SK-N-SH (cell line): ENCODE results near the gene AMMECR1L. TPM values are rescaled to one million over a fixed set of nuclear protein-coding genes. Genes with fewer than 3 reads are reported as not detected.

ENCODE experiments used
- CTCF ChIA-PET: fragments of 300-600, 350-600 bp; formaldehyde crosslinking; extraction: SDS; loops from one replicate; lab custom pipeline; 2021; lab: Yijun Ruan, JAX
- POLR2A ChIA-PET: fragments of 350-600 bp; sonication (Branson Sonifier 250); formaldehyde crosslinking; extraction: SDS; loops from one replicate; lab custom pipeline; 2020; ENCODE audit warnings: antibody characterized with exemption, inconsistent platforms; lab: Yijun Ruan, JAX
- DNase-seq: peaks from one replicate; pipeline ENCODE4 v3.0.0; 2012
- H2AFZ ChIP-seq: fragments of 200-600 bp; sonication (generic); 2 replicates; pipeline ENCODE4 v1.8.1; 2016; ENCODE audit warnings: antibody characterized with exemption, mild to moderate bottlenecking, low read depth
- H3F3A ChIP-seq: fragments of 200-600 bp; sonication (generic); replicated peaks from 2 replicates; pipeline ENCODE3; 2016; ENCODE audit warnings: antibody characterized with exemption, mild to moderate bottlenecking; ENCODE audit not compliant: insufficient read depth
- H3K27ac ChIP-seq, 2 experiments: fragments of 200-500 bp in 1 of 2; fragments of 200-600 bp in 1 of 2; sonication (Bioruptor generic) in 1 of 2; sonication (generic), shearing (Covaris generic) in 1 of 2; 2 replicates each; pipeline versions ENCODE4 v1.5.1 to v1.6.1; 2014 to 2016; ENCODE audit warnings: low read depth in 2 of 2, inconsistent platforms in 1 of 2, low read length in 1 of 2, mild to moderate bottlenecking in 1 of 2, mixed read lengths in 1 of 2
- H3K27me3 ChIP-seq: fragments of 200-600 bp; sonication (generic), shearing (Covaris generic); 2 replicates; pipeline ENCODE4 v1.6.1; 2016; ENCODE audit warnings: mixed run types; ENCODE audit not compliant: insufficient read depth
- H3K36me3 ChIP-seq, 2 experiments: fragments of 200-500 bp in 1 of 2; fragments of 200-600 bp in 1 of 2; sonication (Bioruptor generic) in 1 of 2; sonication (generic) in 1 of 2; replicated peaks in 1 of 2; 2 replicates each; pipeline versions ENCODE3 to v1.5.1; 2014 to 2016; ENCODE audit warnings: low read length in 1 of 2, mild to moderate bottlenecking in 1 of 2; ENCODE audit not compliant: insufficient read depth in 2 of 2, control insufficient read depth in 1 of 2
- H3K4me1 ChIP-seq, 2 experiments: fragments of 200-500 bp in 1 of 2; fragments of 200-600 bp in 1 of 2; sonication (Bioruptor generic) in 1 of 2; sonication (generic), shearing (Covaris generic) in 1 of 2; 2 replicates each; pipeline versions ENCODE4 v1.5.1 to v1.6.1; 2014 to 2016; ENCODE audit warnings: low read depth in 1 of 2, low read length in 1 of 2, mixed run types in 1 of 2; ENCODE audit not compliant: insufficient read depth in 2 of 2, control insufficient read depth in 1 of 2
- H3K4me2 ChIP-seq: fragments of 200-600 bp; sonication (generic), shearing (Covaris generic); 2 replicates; pipeline ENCODE4 v1.6.1; 2017; ENCODE audit warnings: mixed run types
- H3K4me3 ChIP-seq, 2 experiments: fragments of 200-500 bp in 1 of 2; fragments of 200-600 bp in 1 of 2; sonication (Bioruptor generic) in 1 of 2; sonication (generic), shearing (Covaris generic) in 1 of 2; 2 replicates each; pipeline versions ENCODE4 v1.5.1 to v1.8.1; 2014 to 2016; ENCODE audit warnings: low read depth in 2 of 2, inconsistent platforms in 1 of 2, low read length in 1 of 2, mild to moderate bottlenecking in 1 of 2, mixed read lengths in 1 of 2, moderate library complexity in 1 of 2
- H3K79me2 ChIP-seq: fragments of 200-600 bp; sonication (generic); 2 replicates; pipeline ENCODE4 v1.8.1; 2017; ENCODE audit warnings: mild to moderate bottlenecking; ENCODE audit not compliant: insufficient read depth
- H3K9ac ChIP-seq: fragments of 200-600 bp; sonication (generic); 2 replicates; pipeline ENCODE4 v1.6.1; 2017; ENCODE audit warnings: mixed run types
- H3K9me2 ChIP-seq: fragments of 200-600 bp; sonication (generic); 2 replicates; pipeline ENCODE4 v1.6.1; 2017; ENCODE audit warnings: mixed run types
- H3K9me3 ChIP-seq: fragments of 200-600 bp; sonication (generic); 2 replicates; pipeline ENCODE4 v1.6.1; 2017; ENCODE audit warnings: mixed run types, mild to moderate bottlenecking, moderate library complexity
- H4K20me1 ChIP-seq: fragments of 200-600 bp; sonication (generic); 2 replicates; pipeline ENCODE4 v1.6.1; 2017; ENCODE audit warnings: mild to moderate bottlenecking, mixed run types; ENCODE audit not compliant: insufficient read depth
- CTCF ChIP-seq: fragments of 200-600 bp; sonication (generic); IDR thresholded peaks from 2 replicates; pipeline ENCODE4 v1.6.1; 2017; ENCODE audit warnings: antibody characterized with exemption, mild to moderate bottlenecking, moderate library complexity
- EP300 ChIP-seq, 2 experiments: IDR thresholded peaks; 2 replicates each; pipeline versions ENCODE4 v1.4.0 to v1.6.1; 2012; ENCODE audit warnings: borderline replicate concordance in 1 of 2, low read depth in 1 of 2, low read length in 1 of 2
- EZH2phosphoT487 ChIP-seq: fragments of 200-600 bp; sonication (generic); IDR thresholded peaks from 2 replicates; pipeline ENCODE4 v1.6.1; 2017; ENCODE audit warnings: low read depth, mixed run types, mild to moderate bottlenecking, antibody characterized with exemption, moderate library complexity, borderline replicate concordance
- FOXJ3 ChIP-seq: sonication (generic); formaldehyde crosslinking; IDR thresholded peaks from 2 replicates; pipeline ENCODE4 v1.5.1; 2020; ENCODE audit warnings: mild to moderate bottlenecking, missing genetic modification reagents
- GABPA ChIP-seq: IDR thresholded peaks from 2 replicates; pipeline ENCODE4 v1.4.0; 2012; ENCODE audit warnings: low read depth, mild to moderate bottlenecking
- GATA2 ChIP-seq: sonication (generic); formaldehyde crosslinking; IDR thresholded peaks from 2 replicates; pipeline ENCODE4 v1.5.0; 2020; ENCODE audit warnings: mild to moderate bottlenecking, missing genetic modification reagents
- MXI1 ChIP-seq: IDR thresholded peaks from 2 replicates; pipeline ENCODE4 v1.6.1; 2012; ENCODE audit warnings: mild to moderate bottlenecking, low read depth, low read length, improper control_type of control experiment
- NFIC ChIP-seq: IDR thresholded peaks from 2 replicates; pipeline ENCODE4 v1.4.0; 2012; ENCODE audit warnings: borderline replicate concordance
- POLR2AphosphoS5 ChIP-seq: IDR thresholded peaks from 2 replicates; pipeline ENCODE4 v1.6.1; 2012; ENCODE audit warnings: low read depth, low read length
- RAD21 ChIP-seq: IDR thresholded peaks from 2 replicates; pipeline ENCODE4 v1.6.1; 2012; ENCODE audit warnings: mild to moderate bottlenecking, low read length
- RFX5 ChIP-seq: IDR thresholded peaks from 2 replicates; pipeline ENCODE4 v1.6.1; 2012; ENCODE audit warnings: mild to moderate bottlenecking, improper control_type of control experiment, low read length
- RXRA ChIP-seq: IDR thresholded peaks from 2 replicates; pipeline ENCODE4 v1.4.0; 2012; ENCODE audit warnings: low read depth, mild to moderate bottlenecking, borderline replicate concordance
- TEAD4 ChIP-seq: IDR thresholded peaks from 2 replicates; pipeline ENCODE4 v1.4.0; 2012; ENCODE audit warnings: mild to moderate bottlenecking, borderline replicate concordance; ENCODE audit not compliant: insufficient read depth
- USF1 ChIP-seq: IDR thresholded peaks from 2 replicates; pipeline ENCODE4 v1.4.0; 2012; ENCODE audit warnings: low read depth, borderline replicate concordance
- WGBS: methylation state at CpG from one replicate; pipeline ENCODE4 v1.1.6; 2017; ENCODE audit warnings: low lambda C conversion rate; 5-methylcytosine and 5-hydroxymethylcytosine counted together
- polyA plus RNA-seq, 3 experiments: library from polyadenylated mRNA; depleted of rRNA; stranded (reverse); fragments of >200 nt; gene quantifications; 2 replicates each; pipeline ENCODE4 v1.2.3, GENCODE V29; 2012
- TF ChIP-seq, protein P1 (sequence below): IDR thresholded peaks from 2 replicates; pipeline ENCODE4 v1.4.0; 2012; ENCODE audit warnings: low read depth

Gene AMMECR1L
- polyA plus RNA-seq, 1 of the 3 experiments (the other 2 are of a cell fraction) = 11.0 TPM

GRCh38 chr2:127857265-127857808, 28.4 kb downstream of the AMMECR1L start:
- H3K4me2 ChIP-seq = peak overlapping the region; percentile 81
- TF ChIP-seq USF1 = no peak
- TF ChIP-seq RAD21 = no peak
- TF ChIP-seq GATA2 = no peak
- TF ChIP-seq CTCF = no peak
- TF ChIP-seq NFIC = no peak
- TF ChIP-seq EP300 (IDR thresholded peaks at IDR 0.05; ENCODE audit: borderline replicate concordance in 1 of 2, low read depth in 1 of 2, low read length in 1 of 2) = no peak
- no peak for TF ChIP-seq FOXJ3 (CRISPR knock-in tag)
- no peak for TF ChIP-seq MXI1
- TF ChIP-seq EZH2phosphoT487 = no peak
- no peak for TF ChIP-seq POLR2AphosphoS5
- TF ChIP-seq, protein P1, sequence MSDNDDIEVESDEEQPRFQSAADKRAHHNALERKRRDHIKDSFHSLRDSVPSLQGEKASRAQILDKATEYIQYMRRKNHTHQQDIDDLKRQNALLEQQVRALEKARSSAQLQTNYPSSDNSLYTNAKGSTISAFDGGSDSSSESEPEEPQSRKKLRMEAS = no peak
- peaks cover 56% of the 10 kb centered on the region for H3K79me2 ChIP-seq
- peaks cover 8 to 12% of the 10 kb centered on the region in 2 experiments for H3K36me3 ChIP-seq
- H3F3A ChIP-seq = peaks cover 12% of the 10 kb centered on the region
- H4K20me1 ChIP-seq = peaks cover 41% of the 10 kb centered on the region
- peak; percentile 52 for DNase-seq
- peak overlapping the region; percentile 62 to 81 for H3K27ac ChIP-seq
- peaks cover 5 to 9% of the 10 kb centered on the region in 2 experiments; a peak in 2 of 4 replicates for H3K4me1 ChIP-seq
- H3K9ac ChIP-seq = peak overlapping the region; percentile 83
- peak overlapping the region; percentile 87 to 93 for H3K4me3 ChIP-seq
- no peaks in the 10 kb centered on the region for H3K9me3 ChIP-seq
- no peaks in the 10 kb centered on the region for H3K9me2 ChIP-seq
- H3K27me3 ChIP-seq = no peaks in the 10 kb centered on the region
- ChIA-PET POLR2A (no interaction called here), CTCF (interaction anchor here (0.7 to 1.8 kb wide), 6 partner anchors 10 to 533 kb away, joined by 3 to 5 read pairs (median 3); no protein-coding TSS in a partner anchor)
- WGBS = 3% methylated on average over 18 of the region's 18 CpGs
- H2AFZ ChIP-seq = peak overlapping the region; percentile 80; the same call in 1 of the 2 replicates

DNA sequence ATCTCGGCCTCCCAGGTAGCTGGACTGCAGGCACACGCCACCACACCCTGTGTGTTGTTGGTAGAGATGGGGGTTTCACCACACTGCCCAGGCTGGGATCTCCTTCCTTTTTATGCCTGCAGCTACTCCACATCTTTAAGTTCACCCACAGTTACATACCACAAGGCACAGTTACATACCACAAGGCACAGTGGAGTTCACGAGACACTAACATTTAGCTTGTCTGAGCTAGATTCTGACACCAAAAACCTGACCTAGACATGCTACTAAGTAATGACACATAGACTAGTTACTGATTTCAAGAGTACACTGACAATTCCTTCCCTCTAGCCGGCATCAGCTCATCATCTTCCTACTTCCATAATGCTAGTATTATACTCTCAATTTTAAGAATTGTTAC, 32.1 kb downstream of the AMMECR1L start:
- H3K9me2 ChIP-seq = no peaks in the 10 kb centered on the region
- ChIA-PET CTCF (no interaction called here), POLR2A (no interaction called here)
- no peak overlapping the region for H2AFZ ChIP-seq
- no peak overlapping the region for H3K4me2 ChIP-seq
- DNase-seq = no peak
- H3F3A ChIP-seq = peaks cover 3% of the 10 kb centered on the region
- H3K79me2 ChIP-seq = peaks cover 88% of the 10 kb centered on the region
- peaks cover 5 to 7% of the 10 kb centered on the region in 2 experiments; a peak in 2 of 4 replicates for H3K4me1 ChIP-seq
- no peak overlapping the region for H3K4me3 ChIP-seq
- H3K27me3 ChIP-seq = no peaks in the 10 kb centered on the region
- no peaks in the 10 kb centered on the region for H3K9me3 ChIP-seq
- H4K20me1 ChIP-seq = peaks cover 44% of the 10 kb centered on the region
- H3K27ac ChIP-seq = no peak overlapping the region
- H3K36me3 ChIP-seq = peaks cover 22 to 41% of the 10 kb centered on the region in 2 experiments
- TF ChIP-seq TEAD4 (no peak), RXRA (no peak), POLR2AphosphoS5 (no peak), RFX5 (no peak), GABPA (no peak)
- TF ChIP-seq, protein P1 = no peak
- WGBS = 95% methylated on average over 4 of the region's 4 CpGs
- no peak overlapping the region for H3K9ac ChIP-seq
